ENCODE data around the gene GRIP2.

The GRIP2 gene

GRCh38 chr3:14508505-14508819, 31.7 kb downstream of the GRIP2 start:
- Histone ChIP-seq H3K27ac (ENCODE audit: low read depth, low read length) (no peak overlapping the region), H3K9ac (ENCODE audit: low read depth in 1 of 2, low read length in 2 of 2) (no peak overlapping the region), H3K4me1 (ENCODE audit: control insufficient read depth in 1 of 2, insufficient read depth in 2 of 2, low read length in 2 of 2) (no peaks in the 10 kb centered on the region), H3K9me3 (ENCODE audit: control insufficient read depth in 1 of 2, low read length in 2 of 2) (no peaks in the 10 kb centered on the region), H3K4me3 (ENCODE audit: low read depth in 1 of 2, low read length in 2 of 2) (no peak overlapping the region), H3K36me3 (ENCODE audit: control insufficient read depth in 1 of 2, insufficient read depth in 2 of 2, low read length in 2 of 2) (no peaks in the 10 kb centered on the region), H3K27me3 (ENCODE audit: control insufficient read depth in 1 of 2, insufficient read depth in 2 of 2, low read length in 2 of 2) (no peaks in the 10 kb centered on the region)

- Histone ChIP-seq H3K27me3 (ENCODE audit: control insufficient read depth in 1 of 2, insufficient read depth in 2 of 2, low read length in 2 of 2) (no peaks in the 10 kb centered on the region), H3K4me3 (ENCODE audit: low read depth in 1 of 2, low read length in 2 of 2) (no peak overlapping the region), H3K4me1 (ENCODE audit: control insufficient read depth in 1 of 2, insufficient read depth in 2 of 2, low read length in 2 of 2) (no peaks in the 10 kb centered on the region), H3K9ac (ENCODE audit: low read depth in 1 of 2, low read length in 2 of 2) (no peak overlapping the region), H3K27ac (ENCODE audit: low read depth, low read length) (no peak overlapping the region), H3K9me3 (ENCODE audit: control insufficient read depth in 1 of 2, low read length in 2 of 2) (peaks cover 3% of the 10 kb centered on the region in 2 donors), H3K36me3 (ENCODE audit: control insufficient read depth in 1 of 2, insufficient read depth in 2 of 2, low read length in 2 of 2) (no peaks in the 10 kb centered on the region)
Observed at GRCh38 chr3:14507757-14508504, 32.2 kb downstream of the GRIP2 start.

- H3K27ac ChIP-seq (ENCODE audit: low read depth, low read length) = no peak overlapping the region
- no peak overlapping the region for H3K9ac ChIP-seq (ENCODE audit: low read depth in 1 of 2, low read length in 2 of 2)
- no peaks in the 10 kb centered on the region for H3K27me3 ChIP-seq (ENCODE audit: control insufficient read depth in 1 of 2, insufficient read depth in 2 of 2, low read length in 2 of 2)
- H3K9me3 ChIP-seq (ENCODE audit: control insufficient read depth in 1 of 2, low read length in 2 of 2) = peaks cover 3 to 7% of the 10 kb centered on the region in 2 donors
- no peak overlapping the region for H3K4me3 ChIP-seq (ENCODE audit: low read depth in 1 of 2, low read length in 2 of 2)
- H3K4me1 ChIP-seq (ENCODE audit: control insufficient read depth in 1 of 2, insufficient read depth in 2 of 2, low read length in 2 of 2) = no peaks in the 10 kb centered on the region
- H3K36me3 ChIP-seq (ENCODE audit: control insufficient read depth in 1 of 2, insufficient read depth in 2 of 2, low read length in 2 of 2) = no peaks in the 10 kb centered on the region
Observed at GRCh38 chr3:14507305-14507741, 32.8 kb downstream of the GRIP2 start.

- no peaks in the 10 kb centered on the region for H3K4me1 ChIP-seq (ENCODE audit: control insufficient read depth in 1 of 2, insufficient read depth in 2 of 2, low read length in 2 of 2)
- H3K9ac ChIP-seq (ENCODE audit: low read depth in 1 of 2, low read length in 2 of 2) = no peak overlapping the region
- H3K36me3 ChIP-seq (ENCODE audit: control insufficient read depth in 1 of 2, insufficient read depth in 2 of 2, low read length in 2 of 2) = no peaks in the 10 kb centered on the region
- peaks cover 6 to 11% of the 10 kb centered on the region in 2 donors for H3K9me3 ChIP-seq (ENCODE audit: control insufficient read depth in 1 of 2, low read length in 2 of 2)
- H3K27me3 ChIP-seq (ENCODE audit: control insufficient read depth in 1 of 2, insufficient read depth in 2 of 2, low read length in 2 of 2) = no peaks in the 10 kb centered on the region
- no peak overlapping the region for H3K4me3 ChIP-seq (ENCODE audit: low read depth in 1 of 2, low read length in 2 of 2)
- H3K27ac ChIP-seq (ENCODE audit: low read depth, low read length) = no peak overlapping the region
Observed at GRCh38 chr3:14506626-14507304, 33.4 kb downstream of the GRIP2 start.

- H3K9ac ChIP-seq (ENCODE audit: low read depth in 1 of 2, low read length in 2 of 2) = no peak overlapping the region
- H3K36me3 ChIP-seq (ENCODE audit: control insufficient read depth in 1 of 2, insufficient read depth in 2 of 2, low read length in 2 of 2) = no peaks in the 10 kb centered on the region
- H3K27ac ChIP-seq (ENCODE audit: low read depth, low read length) = no peak overlapping the region
- no peak overlapping the region for H3K4me3 ChIP-seq (ENCODE audit: low read depth in 1 of 2, low read length in 2 of 2)
- H3K27me3 ChIP-seq (ENCODE audit: control insufficient read depth in 1 of 2, insufficient read depth in 2 of 2, low read length in 2 of 2) = no peaks in the 10 kb centered on the region
- no peaks in the 10 kb centered on the region for H3K4me1 ChIP-seq (ENCODE audit: control insufficient read depth in 1 of 2, insufficient read depth in 2 of 2, low read length in 2 of 2)
- H3K9me3 ChIP-seq (ENCODE audit: control insufficient read depth in 1 of 2, low read length in 2 of 2) = peaks cover 6 to 11% of the 10 kb centered on the region in 2 donors
Observed at GRCh38 chr3:14505803-14506500, 34.2 kb downstream of the GRIP2 start.

- peaks cover 6 to 11% of the 10 kb centered on the region in 2 donors for H3K9me3 ChIP-seq (ENCODE audit: control insufficient read depth in 1 of 2, low read length in 2 of 2)
- H3K4me1 ChIP-seq (ENCODE audit: control insufficient read depth in 1 of 2, insufficient read depth in 2 of 2, low read length in 2 of 2) = no peaks in the 10 kb centered on the region
- no peak overlapping the region for H3K27ac ChIP-seq (ENCODE audit: low read depth, low read length)
- H3K4me3 ChIP-seq (ENCODE audit: low read depth in 1 of 2, low read length in 2 of 2) = no peak overlapping the region
- H3K36me3 ChIP-seq (ENCODE audit: control insufficient read depth in 1 of 2, insufficient read depth in 2 of 2, low read length in 2 of 2) = no peaks in the 10 kb centered on the region
- H3K9ac ChIP-seq (ENCODE audit: low read depth in 1 of 2, low read length in 2 of 2) = no peak overlapping the region
- no peaks in the 10 kb centered on the region for H3K27me3 ChIP-seq (ENCODE audit: control insufficient read depth in 1 of 2, insufficient read depth in 2 of 2, low read length in 2 of 2)
Observed at GRCh38 chr3:14505001-14505802, 34.9 kb downstream of the GRIP2 start.

- H3K9ac ChIP-seq (ENCODE audit: low read depth in 1 of 2, low read length in 2 of 2) = no peak overlapping the region
- no peak overlapping the region for H3K27ac ChIP-seq (ENCODE audit: low read depth, low read length)
- H3K4me1 ChIP-seq (ENCODE audit: control insufficient read depth in 1 of 2, insufficient read depth in 2 of 2, low read length in 2 of 2) = no peaks in the 10 kb centered on the region
- H3K4me3 ChIP-seq (ENCODE audit: low read depth in 1 of 2, low read length in 2 of 2) = no peak overlapping the region
- no peaks in the 10 kb centered on the region for H3K36me3 ChIP-seq (ENCODE audit: control insufficient read depth in 1 of 2, insufficient read depth in 2 of 2, low read length in 2 of 2)
- H3K9me3 ChIP-seq (ENCODE audit: control insufficient read depth in 1 of 2, low read length in 2 of 2) = peaks cover 6 to 11% of the 10 kb centered on the region in 2 donors
- H3K27me3 ChIP-seq (ENCODE audit: control insufficient read depth in 1 of 2, insufficient read depth in 2 of 2, low read length in 2 of 2) = no peaks in the 10 kb centered on the region
Observed at GRCh38 chr3:14503706-14504065, 36.5 kb downstream of the GRIP2 start.

- Histone ChIP-seq H3K4me1 (ENCODE audit: control insufficient read depth in 1 of 2, insufficient read depth in 2 of 2, low read length in 2 of 2) (no peaks in the 10 kb centered on the region), H3K9ac (ENCODE audit: low read depth in 1 of 2, low read length in 2 of 2) (no peak overlapping the region), H3K27me3 (ENCODE audit: control insufficient read depth in 1 of 2, insufficient read depth in 2 of 2, low read length in 2 of 2) (no peaks in the 10 kb centered on the region), H3K9me3 (ENCODE audit: control insufficient read depth in 1 of 2, low read length in 2 of 2) (peaks cover 6 to 11% of the 10 kb centered on the region in 2 donors), H3K36me3 (ENCODE audit: control insufficient read depth in 1 of 2, insufficient read depth in 2 of 2, low read length in 2 of 2) (no peaks in the 10 kb centered on the region), H3K27ac (ENCODE audit: low read depth, low read length) (no peak overlapping the region), H3K4me3 (ENCODE audit: low read depth in 1 of 2, low read length in 2 of 2) (no peak overlapping the region)
Observed at GRCh38 chr3:14503033-14503705, 37.0 kb downstream of the GRIP2 start.

- no peaks in the 10 kb centered on the region for H3K4me1 ChIP-seq (ENCODE audit: control insufficient read depth in 1 of 2, insufficient read depth in 2 of 2, low read length in 2 of 2)
- H3K27ac ChIP-seq (ENCODE audit: low read depth, low read length) = no peak overlapping the region
- no peak overlapping the region for H3K9ac ChIP-seq (ENCODE audit: low read depth in 1 of 2, low read length in 2 of 2)
- H3K9me3 ChIP-seq (ENCODE audit: control insufficient read depth in 1 of 2, low read length in 2 of 2) = peaks cover 6 to 11% of the 10 kb centered on the region in 2 donors
- no peaks in the 10 kb centered on the region for H3K36me3 ChIP-seq (ENCODE audit: control insufficient read depth in 1 of 2, insufficient read depth in 2 of 2, low read length in 2 of 2)
- no peak overlapping the region for H3K4me3 ChIP-seq (ENCODE audit: low read depth in 1 of 2, low read length in 2 of 2)
- H3K27me3 ChIP-seq (ENCODE audit: control insufficient read depth in 1 of 2, insufficient read depth in 2 of 2, low read length in 2 of 2) = no peaks in the 10 kb centered on the region
Observed at GRCh38 chr3:14502472-14502871, 37.7 kb downstream of the GRIP2 start.

Data from duodenal mucosa (tissue), 2 donors.